CD8-positive, alpha-beta memory T cell (primary cell): ENCODE measurements around the gene AGAP5. TPM values are rescaled to one million over a fixed set of nuclear protein-coding genes. Genes with fewer than 3 reads are reported as not detected.
"Not testable (repeated sequence)": the region's sequence is repeated elsewhere in the genome, so short reads cannot be mapped to it uniquely, and the experiment has no call there.

Experiments used
- CTCF ChIA-PET: fragments of 350-600 bp; sonication (Branson Sonifier 250); formaldehyde crosslinking; loops from one replicate; lab custom pipeline; 2021; ENCODE audit warnings: antibody characterized with exemption; lab: Charles Lee
- POLR2A ChIA-PET: fragments of 350-600 bp; sonication (Branson Sonifier 250); formaldehyde crosslinking; loops from one replicate; lab custom pipeline; 2021; ENCODE audit warnings: antibody characterized with exemption; lab: Charles Lee
- DNase-seq, 5 donors: peaks; one replicate each; pipeline versions ENCODE4 v3.0.0 to v3.0.0-alpha.2; 2020 to 2022; ENCODE audit warnings: mixed read lengths in 1 of 5
- H3K27ac ChIP-seq: one replicate; pipeline ENCODE4 v1.7.0; 2013; ENCODE audit warnings: low read depth, mild to moderate bottlenecking, low read length, moderate library complexity
- H3K27me3 ChIP-seq: 2 replicates; pipeline ENCODE4 v1.7.0; 2013; ENCODE audit warnings: low read length, mild to moderate bottlenecking; ENCODE audit not compliant: insufficient read depth, poor library complexity, severe bottlenecking
- H3K36me3 ChIP-seq: 2 replicates; pipeline ENCODE4 v1.7.0; 2013; ENCODE audit warnings: mild to moderate bottlenecking, low read length, moderate library complexity; ENCODE audit not compliant: insufficient read depth
- H3K4me1 ChIP-seq: 2 replicates; pipeline ENCODE4 v1.7.0; 2013; ENCODE audit warnings: mild to moderate bottlenecking, low read length, moderate library complexity; ENCODE audit not compliant: insufficient read depth
- H3K4me3 ChIP-seq: 2 replicates; pipeline ENCODE4 v1.7.0; 2013; ENCODE audit warnings: mild to moderate bottlenecking, low read length
- H3K9me3 ChIP-seq: 2 replicates; pipeline ENCODE4 v1.7.0; 2013; ENCODE audit warnings: mild to moderate bottlenecking, low read length
- H3K27ac Mint-ChIP-seq, 8 donors: one replicate each; pipeline ENCODE4 v1.8.0; 2020 to 2021; ENCODE audit warnings: mixed read lengths in 8 of 8, mild to moderate bottlenecking in 6 of 8, inconsistent platforms in 3 of 8, moderate library complexity in 3 of 8
- H3K27me3 Mint-ChIP-seq, 2 donors: one replicate each; pipeline ENCODE4 v1.8.0; 2020 to 2021; ENCODE audit warnings: mixed read lengths in 2 of 2, mild to moderate bottlenecking in 1 of 2, moderate library complexity in 1 of 2
- H3K36me3 Mint-ChIP-seq, 3 donors: one replicate each; pipeline ENCODE4 v1.8.0; 2020 to 2021; ENCODE audit warnings: mixed read lengths in 3 of 3, inconsistent platforms in 1 of 3, mild to moderate bottlenecking in 1 of 3
- H3K4me1 Mint-ChIP-seq, 3 donors: one replicate each; pipeline ENCODE4 v1.8.0; 2020 to 2021; ENCODE audit warnings: mixed read lengths in 3 of 3, inconsistent platforms in 1 of 3, mild to moderate bottlenecking in 1 of 3
- H3K4me3 Mint-ChIP-seq, 7 donors: one replicate each; pipeline ENCODE4 v1.8.0; 2020 to 2021; ENCODE audit warnings: mixed read lengths in 7 of 7, mild to moderate bottlenecking in 6 of 7, moderate library complexity in 4 of 7, inconsistent platforms in 2 of 7
- H3K9me3 Mint-ChIP-seq, 5 donors: one replicate each; pipeline ENCODE4 v1.8.0; 2020 to 2022; ENCODE audit warnings: mixed read lengths in 5 of 5, mild to moderate bottlenecking in 3 of 5, moderate library complexity in 2 of 5, inconsistent platforms in 1 of 5
- polyA plus RNA-seq: library from polyadenylated mRNA; unstranded; fragments of 300-500 nt; fragmentation: Illumina TruSeq; gene quantifications from one replicate; pipeline ENCODE4 v1.2.3, GENCODE V29; 2021
- total RNA-seq, 2 experiments: library from RNA; stranded (reverse); gene quantifications; one replicate each; pipeline ENCODE4 v1.2.3, GENCODE V29; 2021

AGAP5 gene
- total and polyA plus RNA-seq, 3 experiments from 2014 or later: 0.45 to 8.6 (median 7.4) TPM

DNA sequence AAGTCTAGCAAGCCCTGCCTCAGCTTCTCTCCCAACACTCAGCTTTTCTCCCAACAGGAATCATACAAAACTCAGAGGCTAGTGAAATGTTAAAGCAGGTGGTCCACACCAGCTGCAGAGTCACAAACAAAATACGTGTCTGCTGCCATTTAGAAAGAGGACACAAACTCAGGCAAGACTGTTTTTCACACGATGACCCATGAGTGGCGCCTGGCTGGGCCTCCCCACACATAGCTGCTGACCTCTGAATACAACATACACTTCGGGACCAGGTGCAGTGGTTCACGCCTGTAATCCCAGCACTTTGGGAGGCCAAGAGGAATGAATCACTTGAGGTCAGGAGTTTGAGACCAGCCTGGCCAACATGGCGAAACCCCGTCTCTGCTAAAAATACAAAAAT is 35.2 kb downstream of the AGAP5 start:
- H3K9me3 Mint-ChIP-seq, H3K36me3 Mint-ChIP-seq, CTCF ChIA-PET, H3K4me1 Mint-ChIP-seq, H3K36me3 ChIP-seq, H3K4me1 ChIP-seq, H3K27ac Mint-ChIP-seq, H3K4me3 ChIP-seq, H3K27me3 Mint-ChIP-seq, DNase-seq, H3K4me3 Mint-ChIP-seq, POLR2A ChIA-PET, H3K9me3 ChIP-seq, H3K27ac ChIP-seq, H3K27me3 ChIP-seq: not testable (repeated sequence)

DNA sequence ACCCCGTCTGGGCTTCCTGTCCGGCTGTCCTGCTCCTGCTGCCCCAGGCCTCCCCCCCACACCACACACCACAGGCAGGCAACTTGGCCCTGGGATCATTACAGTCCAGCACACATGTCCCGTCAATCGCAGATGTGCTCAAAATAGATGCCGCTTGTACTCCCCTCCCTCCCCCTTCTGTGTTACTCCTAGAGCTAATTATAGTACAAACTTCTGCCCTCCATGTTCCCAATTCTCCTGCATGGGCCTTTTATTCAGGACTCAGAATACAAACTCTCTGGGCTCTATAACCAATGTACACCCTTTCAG is 42.0 kb downstream of the AGAP5 start, which contains the start of gene SYNPO2L:
SYNPO2L (minus strand) TSS at position 40 of the 309 bp plus-strand sequence. CDS start 107 bp downstream, outside the sequence.
- H3K9me3 Mint-ChIP-seq: no peaks in the 10 kb centered on the region
- Histone ChIP-seq H3K36me3 (no peaks in the 10 kb centered on the region), H3K27ac (no peak within 1 kb of the TSS), H3K4me3 (no peak within 1 kb of the TSS), H3K4me1 (no peaks in the 10 kb centered on the region), H3K27me3 (no peaks in the 10 kb centered on the region), H3K9me3 (no peaks in the 10 kb centered on the region)
- no peaks in the 10 kb centered on the region for H3K36me3 Mint-ChIP-seq
- CTCF ChIA-PET: no interaction called here
- peak within 1 kb of the TSS in 3 of 8 donors; percentile 12 to 81 (median 26) for H3K27ac Mint-ChIP-seq
- H3K4me3 Mint-ChIP-seq: no peak within 1 kb of the TSS
- DNase-seq: no peak
- peaks cover 0 to 2% of the 10 kb centered on the region in 2 donors for H3K27me3 Mint-ChIP-seq
- POLR2A ChIA-PET: no interaction called here
- peaks cover 4 to 11% (median 6%) of the 10 kb centered on the region in 3 donors for H3K4me1 Mint-ChIP-seq

DNA sequence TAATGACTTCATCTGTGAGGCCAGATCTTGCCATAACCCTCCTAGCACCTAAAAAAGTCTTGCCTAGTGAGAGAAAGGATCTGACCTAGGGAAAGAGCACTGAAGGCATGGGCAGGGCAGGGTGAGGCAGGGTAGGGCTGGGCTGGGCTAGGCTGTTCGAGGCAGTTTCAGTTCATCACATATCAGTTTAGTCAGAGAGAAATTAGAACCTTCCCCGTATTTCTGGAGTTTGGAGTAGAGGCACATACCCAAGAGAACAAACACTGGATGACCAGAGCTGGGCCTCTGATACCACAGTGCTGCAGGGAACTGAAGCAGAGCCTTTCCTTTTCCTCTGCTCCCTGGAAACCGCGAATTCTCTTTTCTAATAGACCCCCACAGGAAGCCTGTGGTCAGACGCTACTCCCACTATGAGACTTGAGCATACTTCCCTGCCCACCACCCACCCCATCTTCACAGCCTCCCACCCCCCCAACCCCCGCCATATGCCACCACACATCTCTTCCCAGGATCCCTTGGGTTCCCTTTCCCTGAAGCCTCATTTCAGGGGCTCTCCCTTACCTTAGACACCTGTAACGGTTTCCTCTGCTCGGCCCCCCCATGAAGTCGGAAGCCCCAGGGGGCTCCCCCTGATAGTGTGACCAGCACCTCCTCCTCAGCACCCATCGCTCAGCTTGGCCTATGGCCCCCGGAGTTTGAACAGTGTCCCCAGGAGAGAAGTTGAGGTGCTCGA is 42.5 kb downstream of the AGAP5 start:
- H3K27ac ChIP-seq: no peak overlapping the region
- Mint-ChIP-seq H3K27me3 (peaks cover 0 to 2% of the 10 kb centered on the region in 2 donors), H3K4me1 (peaks cover 4 to 11% (median 6%) of the 10 kb centered on the region in 3 donors), H3K4me3 (no peak overlapping the region), H3K9me3 (no peaks in the 10 kb centered on the region), H3K36me3 (no peaks in the 10 kb centered on the region), H3K27ac (peak overlapping the region in 2 of 8 donors; percentile 12 to 81)
- no peaks in the 10 kb centered on the region for H3K4me1 ChIP-seq
- no peak overlapping the region for H3K4me3 ChIP-seq
- no peaks in the 10 kb centered on the region for H3K36me3 ChIP-seq
- POLR2A ChIA-PET: no interaction called here
- no peaks in the 10 kb centered on the region for H3K27me3 ChIP-seq
- CTCF ChIA-PET: no interaction called here
- no peaks in the 10 kb centered on the region for H3K9me3 ChIP-seq
- DNase-seq: no peak

GRCh38 chr10:73653701-73654100 is 44.2 kb downstream of the AGAP5 start:
- ChIA-PET CTCF (no interaction called here), POLR2A (no interaction called here)
- H3K27ac ChIP-seq: no peak overlapping the region
- Mint-ChIP-seq H3K4me3 (no peak overlapping the region), H3K4me1 (peaks cover 4 to 11% (median 6%) of the 10 kb centered on the region in 3 donors), H3K36me3 (no peaks in the 10 kb centered on the region), H3K27ac (no peak overlapping the region), H3K9me3 (no peaks in the 10 kb centered on the region), H3K27me3 (peaks cover 4 to 5% of the 10 kb centered on the region in 2 donors)
- H3K9me3 ChIP-seq: no peaks in the 10 kb centered on the region
- H3K36me3 ChIP-seq: no peaks in the 10 kb centered on the region
- H3K4me3 ChIP-seq: no peak overlapping the region
- no peaks in the 10 kb centered on the region for H3K27me3 ChIP-seq
- no peak for DNase-seq
- no peaks in the 10 kb centered on the region for H3K4me1 ChIP-seq

DNA sequence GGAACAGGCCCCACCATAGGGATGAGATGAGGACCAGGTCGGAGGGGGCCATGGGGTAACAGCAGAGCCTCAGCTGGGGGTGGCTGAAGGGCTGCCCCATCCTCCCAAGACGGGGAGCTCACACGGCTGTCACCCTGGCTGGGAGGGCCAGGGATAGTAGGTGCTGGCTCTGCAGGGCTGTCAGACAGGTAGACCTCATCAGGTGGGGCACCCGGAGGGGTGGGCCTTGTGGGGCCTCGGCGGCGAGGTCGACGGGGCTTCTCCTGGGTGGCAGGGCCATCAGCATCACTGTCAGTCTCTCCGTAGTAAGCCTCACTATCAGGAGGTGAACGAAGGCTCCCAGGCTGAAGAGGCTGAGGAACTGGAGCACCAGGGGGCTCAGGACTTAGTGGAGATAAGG is 44.7 kb downstream of the AGAP5 start:
- no peak for DNase-seq
- H3K4me3 ChIP-seq: no peak overlapping the region
- no peaks in the 10 kb centered on the region for H3K4me1 ChIP-seq
- no peaks in the 10 kb centered on the region for H3K36me3 ChIP-seq
- ChIA-PET POLR2A (no interaction called here), CTCF (no interaction called here)
- Mint-ChIP-seq H3K9me3 (no peaks in the 10 kb centered on the region), H3K4me3 (no peak overlapping the region), H3K4me1 (peaks cover 4 to 11% (median 6%) of the 10 kb centered on the region in 3 donors), H3K27me3 (peaks cover 5 to 6% of the 10 kb centered on the region in 2 donors), H3K36me3 (no peaks in the 10 kb centered on the region), H3K27ac (no peak overlapping the region)
- no peaks in the 10 kb centered on the region for H3K9me3 ChIP-seq
- no peaks in the 10 kb centered on the region for H3K27me3 ChIP-seq
- H3K27ac ChIP-seq: no peak overlapping the region

GRCh38 chr10:73650537-73651331 is 47.2 kb downstream of the AGAP5 start:
- ChIA-PET CTCF (no interaction called here), POLR2A (no interaction called here)
- no peak overlapping the region for H3K27ac ChIP-seq
- H3K4me3 Mint-ChIP-seq: no peak overlapping the region
- H3K27me3 ChIP-seq: no peaks in the 10 kb centered on the region
- no peak overlapping the region for H3K27ac Mint-ChIP-seq
- H3K36me3 Mint-ChIP-seq: peaks cover 0 to 2% (median 0%) of the 10 kb centered on the region in 3 donors
- no peaks in the 10 kb centered on the region for H3K9me3 ChIP-seq
- H3K4me3 ChIP-seq: no peak overlapping the region
- peaks cover 4 to 7% (median 6%) of the 10 kb centered on the region in 3 donors for H3K4me1 Mint-ChIP-seq
- H3K27me3 Mint-ChIP-seq: peaks cover 5 to 7% of the 10 kb centered on the region in 2 donors
- H3K36me3 ChIP-seq: no peaks in the 10 kb centered on the region
- no peaks in the 10 kb centered on the region for H3K9me3 Mint-ChIP-seq
- H3K4me1 ChIP-seq: no peaks in the 10 kb centered on the region
- no peak for DNase-seq

DNA sequence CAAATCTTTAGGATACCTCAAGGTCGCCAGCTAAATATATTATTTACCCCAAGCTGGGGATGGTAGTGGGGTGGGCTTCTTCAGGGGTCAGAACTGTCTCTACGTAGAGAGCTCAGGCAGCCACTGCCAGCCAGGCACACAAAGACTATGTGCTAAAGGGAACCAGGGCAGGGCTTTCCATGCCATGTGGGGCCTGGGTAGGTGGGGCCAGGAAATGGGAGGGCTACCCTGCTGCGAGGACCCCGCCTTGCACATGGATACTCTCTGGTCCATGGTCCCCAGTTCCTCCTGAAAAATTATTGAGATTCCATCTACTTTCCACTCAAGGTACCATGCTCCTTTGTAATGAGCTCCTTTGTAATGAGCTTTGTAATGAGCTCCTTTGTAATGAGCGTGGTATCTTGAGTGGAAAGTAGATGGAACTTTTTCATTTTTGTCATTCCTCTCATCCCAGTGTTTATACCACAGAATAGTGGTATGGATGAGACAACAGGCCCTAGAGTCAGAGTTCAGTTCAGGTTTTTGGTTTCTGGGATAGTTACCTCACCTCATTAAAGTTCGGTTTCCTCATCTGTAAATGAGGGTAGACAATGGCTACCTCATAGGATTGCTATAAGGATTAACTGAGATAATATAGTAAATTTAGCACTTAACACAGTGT is 47.9 kb downstream of the AGAP5 start:
- Histone ChIP-seq H3K27me3 (no peaks in the 10 kb centered on the region), H3K4me1 (no peaks in the 10 kb centered on the region), H3K4me3 (no peak overlapping the region), H3K9me3 (no peaks in the 10 kb centered on the region), H3K36me3 (no peaks in the 10 kb centered on the region), H3K27ac (no peak overlapping the region)
- Mint-ChIP-seq H3K27me3 (peaks cover 5 to 7% of the 10 kb centered on the region in 2 donors), H3K4me3 (no peak overlapping the region), H3K27ac (peak overlapping the region in 1 of 8 donors; percentile 35), H3K9me3 (no peaks in the 10 kb centered on the region), H3K4me1 (peaks cover under 1 to 2% (median under 1%) of the 10 kb centered on the region in 3 donors), H3K36me3 (peaks cover 0 to 2% (median 0%) of the 10 kb centered on the region in 3 donors)
- ChIA-PET CTCF (no interaction called here), POLR2A (no interaction called here)
- DNase-seq: no peak
